Suppressor macrophage treated with lipopolysaccharide for 1 hour (primary cell): Measurements from ENCODE around the gene UNC5A.

ENCODE experiments used
- DNase-seq, 3 donors: peaks; one replicate each; pipeline ENCODE4 v3.0.0-alpha.2; 2020 to 2022

Gene UNC5A

DNA sequence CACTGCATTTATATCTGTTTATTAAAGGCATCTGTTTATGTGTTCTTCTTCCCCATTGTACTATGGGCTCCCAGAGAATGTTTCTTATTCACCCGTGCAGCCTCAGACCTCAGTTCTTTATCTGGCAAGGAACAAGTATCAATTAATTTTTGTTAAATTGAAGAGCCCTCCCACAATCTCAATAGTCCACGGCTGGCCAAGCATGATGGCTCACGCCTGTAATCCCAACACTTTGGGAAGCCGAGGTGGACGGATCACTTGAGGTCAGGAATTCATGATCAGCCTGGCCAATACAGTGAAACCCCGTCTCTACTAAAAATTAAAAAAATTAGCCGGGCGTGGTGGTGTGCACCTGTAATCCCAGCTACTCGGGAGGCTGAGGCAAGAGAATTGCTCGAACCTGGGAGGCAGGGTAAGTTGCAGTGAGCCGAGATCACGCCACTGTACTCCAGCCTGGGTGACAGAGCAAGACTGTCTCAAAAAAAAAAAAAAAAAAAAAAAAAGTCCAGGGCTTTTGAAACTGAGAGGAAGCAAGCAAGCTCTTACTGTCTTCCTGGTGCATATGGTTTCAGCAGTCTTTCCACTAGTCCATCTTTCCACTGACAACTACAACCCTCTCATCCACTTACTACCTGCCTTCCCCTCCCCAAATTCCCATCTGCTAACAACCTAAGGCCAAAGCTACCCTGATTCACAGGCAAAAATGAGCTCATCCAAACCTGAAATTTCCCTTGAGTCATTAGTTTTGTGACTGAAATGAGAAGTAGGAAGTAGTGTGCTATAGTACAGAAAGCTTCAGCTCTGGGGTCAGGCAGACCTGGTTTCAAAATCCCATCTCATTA lies 91.1 kb downstream of the UNC5A start:
- peak; percentile 81 to 95 (median 95) for DNase-seq

DNA sequence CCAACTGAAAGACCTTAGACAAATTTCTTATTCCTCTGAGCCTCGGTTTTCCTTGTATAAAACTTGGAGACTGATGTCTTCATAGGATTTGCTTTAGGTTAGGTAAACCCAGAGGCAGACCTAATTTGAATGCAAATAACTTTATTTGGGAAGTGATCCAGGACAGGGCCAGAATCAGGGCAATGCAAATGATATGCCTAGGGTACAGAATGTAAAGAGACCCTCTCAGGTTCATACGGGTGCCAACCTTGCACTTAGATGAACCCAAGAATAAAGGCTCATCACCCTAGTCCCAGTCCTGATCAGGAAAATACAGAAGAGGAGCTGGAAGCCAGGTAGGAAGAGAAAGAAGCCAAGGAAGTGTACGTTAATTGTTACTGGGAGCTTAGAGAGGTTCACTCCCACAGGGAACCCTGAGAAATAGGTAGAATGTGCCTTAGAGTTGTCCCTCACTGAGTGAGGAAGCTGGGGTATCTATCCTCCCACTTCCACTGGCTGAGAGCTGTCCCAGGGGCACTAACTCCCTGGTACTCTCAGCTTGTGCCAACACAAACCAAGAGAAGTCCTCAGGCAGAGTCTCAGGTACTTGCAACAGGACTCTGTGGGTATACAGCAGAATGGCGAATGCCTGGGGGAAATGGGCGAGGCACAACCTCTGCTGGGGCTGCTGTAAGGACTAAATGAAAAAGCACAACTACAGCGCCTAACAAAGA lies 91.9 kb downstream of the UNC5A start:
- no peak for DNase-seq

GRCh38 chr5:176902911-176903664 lies 92.7 kb downstream of the UNC5A start:
- DNase-seq: peak; percentile 84 to 86 (median 84)

- no peak for DNase-seq
Measured at GRCh38 chr5:176904276-176904675, 93.9 kb downstream of the UNC5A start.

DNA sequence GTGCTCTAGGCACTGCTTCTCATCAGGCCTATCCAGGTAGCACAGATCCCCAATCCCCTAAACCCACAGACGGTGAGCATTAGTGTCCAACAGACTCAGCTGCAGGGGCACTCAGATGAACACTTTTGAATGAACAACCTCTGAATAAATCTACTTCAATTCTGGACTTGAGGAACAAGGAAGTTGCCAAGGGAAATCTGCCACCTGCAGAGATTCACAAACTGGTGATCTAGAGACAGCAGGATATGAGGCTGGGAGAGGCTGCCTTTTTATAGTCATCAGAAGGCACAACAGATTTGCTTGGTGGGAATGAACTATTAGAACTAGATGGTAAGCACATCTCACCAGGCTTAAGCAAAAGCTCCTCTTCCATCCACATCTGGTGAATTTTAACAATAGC lies 95.8 kb downstream of the UNC5A start:
- no peak for DNase-seq

DNA sequence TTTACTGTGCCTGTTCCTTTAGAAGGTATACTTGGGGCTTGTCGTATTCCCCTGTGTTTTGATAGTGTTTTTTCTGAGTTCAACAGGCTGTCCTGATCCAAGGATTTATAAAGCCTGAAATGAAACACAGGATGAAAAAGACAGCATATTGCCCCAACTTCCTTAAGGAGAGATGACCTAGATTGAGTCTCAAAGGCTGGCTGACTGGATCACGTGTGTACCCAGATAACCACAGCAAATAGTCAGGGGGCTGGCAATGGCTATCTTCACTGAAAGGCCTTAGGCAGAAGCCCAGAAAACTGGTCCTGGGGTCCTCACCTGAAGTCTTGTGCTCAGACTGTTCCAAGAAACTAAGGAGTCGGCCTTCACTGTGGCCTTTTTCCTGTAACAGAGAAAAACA lies 96.4 kb downstream of the UNC5A start:
- no peak for DNase-seq

GRCh38 chr5:176908675-176909368 lies 98.5 kb downstream of the UNC5A start:
- DNase-seq: peak; percentile 31 to 69 (median 67)

- no peak for DNase-seq
Measured at GRCh38 chr5:176912115-176912514, 101.8 kb downstream of the UNC5A start.

GRCh38 chr5:176915906-176916305 lies 105.5 kb downstream of the UNC5A start:
- DNase-seq: no peak

GRCh38 chr5:176916337-176916736 lies 106.0 kb downstream of the UNC5A start:
- no peak for DNase-seq

DNA sequence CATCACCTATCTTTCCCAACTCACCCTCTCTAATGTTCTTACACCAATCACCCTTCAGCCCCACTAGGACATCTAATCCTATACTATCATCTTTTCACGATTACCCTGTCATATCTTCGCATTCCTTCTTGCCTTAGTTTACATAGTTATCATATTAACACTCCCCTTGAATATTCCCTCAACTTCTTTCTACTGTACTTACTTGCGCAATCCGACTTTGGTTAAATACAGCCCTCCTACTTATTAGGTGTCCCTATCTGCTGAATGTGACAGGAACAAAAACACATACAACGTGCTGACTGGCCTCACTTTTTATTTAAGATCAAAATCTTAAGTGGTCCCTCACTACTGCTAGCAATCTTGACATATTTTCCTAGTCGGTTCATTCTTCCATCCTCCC lies 108.3 kb downstream of the UNC5A start:
- no peak for DNase-seq

DNA sequence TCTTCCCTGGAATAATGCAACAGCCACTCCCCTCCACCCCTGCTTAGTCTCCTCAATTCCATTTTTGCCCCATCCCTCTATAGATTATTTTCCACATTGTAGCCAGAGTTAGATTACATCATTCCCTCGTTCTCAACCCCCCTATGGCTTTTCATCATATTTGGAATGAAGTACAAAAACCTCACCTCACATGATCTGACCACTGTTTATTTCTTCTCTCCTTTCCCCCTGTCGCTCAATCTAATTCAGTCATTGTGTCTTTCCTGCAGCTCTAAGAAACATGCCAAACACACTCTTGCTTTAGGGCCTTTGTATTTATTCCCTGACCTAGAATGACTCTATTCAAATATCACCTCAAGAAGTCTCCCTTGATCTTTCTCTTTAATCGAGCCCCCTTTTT lies 111.4 kb downstream of the UNC5A start:
- DNase-seq: no peak

DNA sequence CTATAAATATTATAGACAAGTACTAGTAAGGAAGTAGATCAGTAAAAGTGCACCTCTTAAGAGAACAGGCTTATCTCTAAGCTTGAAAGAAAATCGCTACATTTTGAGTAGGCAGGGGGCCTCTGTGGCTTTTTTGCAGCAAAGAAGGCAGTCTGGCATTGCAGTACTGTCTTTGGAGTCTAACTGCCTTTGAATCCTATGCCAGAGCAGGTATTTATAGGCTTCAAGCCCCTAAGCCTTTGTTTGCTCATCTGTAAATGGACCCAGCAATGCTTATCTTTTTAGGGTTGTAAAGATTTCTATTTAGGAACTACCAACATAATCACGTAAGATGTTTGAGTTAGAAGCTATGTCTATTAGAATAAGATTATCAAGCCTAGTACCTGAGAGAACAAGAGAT lies 112.5 kb downstream of the UNC5A start:
- DNase-seq: no peak

- DNase-seq: no peak
Measured at GRCh38 chr5:176927562-176927961, 117.2 kb downstream of the UNC5A start.

GRCh38 chr5:176929654-176930053 lies 119.3 kb downstream of the UNC5A start:
- DNase-seq: no peak
